ENCODE results near the gene SH3D19.
A peak's percentile ranks its signal among the peaks of the same experiment; 100 is the strongest.

Gene SH3D19

DNA sequence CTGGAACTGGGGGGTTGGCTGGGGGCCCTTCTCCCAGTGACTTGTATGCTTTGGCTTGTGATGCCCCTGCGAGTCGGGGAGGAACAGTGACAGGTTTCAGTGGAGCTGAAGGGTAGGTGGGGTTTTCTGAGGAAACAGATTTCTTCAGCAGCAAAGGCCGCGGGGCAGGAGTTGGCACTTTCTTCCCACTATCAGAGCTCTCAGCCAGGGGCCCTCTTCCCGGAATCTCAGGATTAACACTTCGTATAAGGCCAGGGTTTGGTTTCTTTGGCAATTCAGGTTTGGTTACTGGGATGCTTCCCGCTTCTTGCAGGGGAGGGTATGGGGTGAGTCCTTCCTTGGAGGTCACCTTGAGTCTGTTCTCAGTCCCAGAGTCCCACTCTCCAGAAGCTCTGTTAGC, 150.6 kb downstream of the SH3D19 start:
- no peak for DNase-seq
- intact Hi-C loops (cut with DNase I), result no loop called here

DNA sequence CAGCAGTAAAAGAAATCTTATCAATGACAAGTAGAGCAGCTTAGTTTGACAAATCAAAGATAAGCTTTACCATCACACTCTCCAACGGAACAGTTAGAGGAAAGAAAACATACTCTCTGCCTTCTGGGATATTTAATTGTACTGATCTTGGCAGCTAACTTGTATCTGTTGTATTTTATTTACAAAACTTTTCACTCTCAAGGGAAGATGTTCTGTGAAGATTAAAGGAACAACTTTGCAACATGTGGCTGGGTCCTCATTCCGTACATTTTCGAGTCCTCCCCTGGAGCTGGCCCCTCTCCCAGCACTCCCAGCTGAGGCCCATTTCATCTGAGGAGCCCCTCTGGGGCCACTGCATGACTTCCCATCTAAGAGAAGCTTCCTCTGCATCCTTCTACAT, 151.5 kb downstream of the SH3D19 start:
- intact Hi-C loops (cut with DNase I), result no loop called here
- no peak for DNase-seq

DNA sequence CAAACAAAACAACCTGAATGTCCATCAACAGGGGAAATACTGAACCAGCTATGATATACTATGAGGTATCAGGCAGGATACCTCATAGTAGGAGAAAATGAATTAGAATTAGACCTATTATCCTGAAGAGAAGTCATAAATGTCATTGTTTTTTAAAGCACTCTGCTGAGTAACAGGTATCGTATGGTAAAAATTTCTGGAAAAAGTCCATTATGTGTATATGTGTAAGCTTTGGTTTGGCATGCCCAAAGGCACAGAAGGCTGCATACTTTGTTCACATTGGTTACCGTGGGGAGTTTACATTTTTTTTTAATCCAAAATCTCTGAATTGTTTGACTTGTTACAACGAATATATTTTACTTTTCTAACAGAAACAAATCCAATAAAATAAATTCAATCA, 155.5 kb downstream of the SH3D19 start:
- intact Hi-C loops (cut with DNase I), result no loop called here

DNA sequence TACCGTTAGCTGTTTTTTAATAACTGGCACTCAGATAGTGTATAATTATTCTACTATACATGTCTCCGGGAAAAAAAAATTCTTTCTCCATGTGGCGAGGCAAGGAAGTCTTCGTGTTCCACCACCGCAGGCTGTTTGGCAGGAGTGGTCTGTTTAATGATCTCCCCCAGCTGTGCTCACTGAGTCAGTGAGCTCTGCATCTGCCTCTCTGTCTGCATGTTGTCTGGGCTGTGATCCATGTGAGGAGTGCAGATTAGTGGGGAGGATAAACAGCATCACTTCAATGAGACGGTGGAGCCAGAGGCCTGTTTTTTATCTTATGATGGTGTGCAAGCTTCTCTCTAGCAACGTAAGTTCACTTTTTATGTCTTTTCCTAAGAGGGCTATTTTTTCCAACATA, 156.2 kb downstream of the SH3D19 start:
- peak; percentile 14 to 86 (median 62) for DNase-seq
- intact Hi-C loops (cut with DNase I), result no loop called here

More for the DNA sequence above, 155.5 kb downstream of the SH3D19 start:
- no peak for DNase-seq

GRCh38 chr4:151167561-151167960, 157.8 kb downstream of the SH3D19 start:
- intact Hi-C loops (cut with DNase I), result no loop called here
- no peak for DNase-seq

- intact Hi-C loops (cut with DNase I), result no loop called here
- DNase-seq, result no peak
These were observed 158.8 kb downstream of the SH3D19 start for GRCh38 chr4:151166636-151167035.

GRCh38 chr4:151165205-151166000, 160.0 kb downstream of the SH3D19 start:
- DNase-seq, result no peak
- intact Hi-C loops (cut with DNase I), result no loop called here

GRCh38 chr4:151163855-151164254, 161.6 kb downstream of the SH3D19 start:
- no peak for DNase-seq
- intact Hi-C loops (cut with DNase I), result no loop called here

DNA sequence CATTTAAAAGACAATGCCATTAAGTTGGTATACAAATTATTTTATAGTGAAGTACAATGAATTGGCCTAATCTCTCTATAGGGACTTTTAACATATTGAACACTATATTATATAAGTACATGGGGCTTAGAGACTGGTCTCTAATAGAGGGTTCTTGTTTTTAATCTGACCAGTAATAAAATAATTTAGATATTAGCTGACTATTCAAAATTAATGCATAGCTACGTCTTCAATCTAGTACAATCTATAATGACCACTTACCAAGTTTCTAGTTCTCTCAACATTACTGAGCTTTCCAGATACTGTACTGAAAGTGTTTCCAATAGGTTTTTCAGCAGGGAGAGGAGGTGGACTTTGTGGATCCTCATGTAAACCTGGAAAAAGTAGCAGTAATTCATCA, 166.4 kb downstream of the SH3D19 start:
- intact Hi-C loops (cut with DNase I), result no loop called here
- DNase-seq, result no peak

DNA sequence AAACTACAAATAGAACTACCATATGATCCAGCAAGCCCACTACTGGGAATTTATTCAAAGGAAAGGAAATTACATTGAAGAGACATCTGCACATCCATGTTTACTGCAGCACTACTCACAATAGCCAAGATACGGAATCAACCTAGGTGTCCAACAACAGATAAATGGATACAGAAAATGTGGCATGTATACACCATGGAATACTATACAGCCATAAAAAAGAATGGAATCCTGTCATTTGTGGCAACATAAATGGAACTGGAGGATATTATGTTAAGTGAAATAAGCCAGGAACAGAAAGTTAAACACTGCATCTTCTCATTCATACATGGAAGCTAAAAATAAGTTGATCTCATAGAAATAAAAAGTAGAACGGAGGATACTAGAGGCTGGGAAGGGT, 167.9 kb downstream of the SH3D19 start:
- intact Hi-C loops (cut with DNase I), result no loop called here
- no peak for DNase-seq

GRCh38 chr4:151153585-151153984, 171.8 kb downstream of the SH3D19 start:
- DNase-seq, result no peak
- intact Hi-C loops (cut with DNase I), result no loop called here

DNA sequence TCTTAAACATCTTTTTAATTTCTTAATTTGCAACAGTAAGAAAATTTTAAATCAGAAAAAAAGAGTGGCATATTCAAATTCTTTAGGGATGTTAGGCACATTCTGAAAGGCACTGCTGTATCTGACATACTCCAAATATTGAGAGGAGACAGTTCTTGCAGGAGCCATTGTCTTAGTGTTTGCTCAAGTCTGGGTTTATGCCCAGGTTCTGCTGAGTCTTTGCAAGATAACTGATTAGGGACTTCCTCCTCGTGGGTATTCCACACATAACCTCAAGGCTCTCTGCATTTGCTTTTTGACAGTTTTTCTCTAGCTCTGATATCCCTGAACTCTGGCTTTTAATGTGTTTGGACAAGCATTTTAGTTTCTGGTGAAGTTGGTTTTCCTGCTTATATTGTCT, 173.4 kb downstream of the SH3D19 start:
- no peak for DNase-seq
- intact Hi-C loops (cut with DNase I), result no loop called here

DNA sequence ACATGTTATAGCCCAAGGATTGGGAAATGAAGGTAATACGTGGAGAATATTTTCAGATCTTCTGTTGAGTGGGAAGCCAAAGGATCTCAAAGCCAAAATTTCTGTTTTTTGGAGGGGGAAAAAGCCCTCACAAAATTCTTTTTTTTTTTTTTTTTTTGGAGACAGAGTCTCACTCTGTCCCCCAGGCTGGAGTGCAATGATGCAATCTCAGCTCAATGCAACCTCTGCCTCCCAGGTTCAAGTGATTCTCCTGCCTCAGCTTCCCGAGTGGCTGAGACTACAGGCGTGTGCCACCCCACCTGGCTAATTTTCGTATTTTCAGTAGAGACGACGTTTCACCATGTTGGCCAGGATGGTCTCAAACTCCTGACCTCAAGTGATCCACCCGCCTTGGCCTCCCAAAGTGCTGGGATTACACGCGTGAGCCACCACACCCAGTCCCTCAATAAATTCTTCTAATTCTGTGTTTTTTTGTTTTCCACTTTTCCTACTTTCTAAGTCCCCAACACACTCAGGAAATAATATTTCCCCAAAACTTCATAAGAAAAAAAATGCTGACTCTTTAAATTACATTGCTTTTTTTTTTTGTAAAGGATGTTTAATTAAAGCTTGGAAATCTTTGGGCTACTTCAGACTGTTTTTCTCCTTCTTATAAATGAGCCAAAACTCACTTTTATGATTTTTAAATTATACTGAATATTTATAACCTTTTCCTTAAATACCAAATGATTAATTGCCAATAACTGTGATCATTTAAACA, 174.4 kb downstream of the SH3D19 start:
- DNase-seq, result no peak
- intact Hi-C loops (cut with DNase I), result no loop called here

- intact Hi-C loops (cut with DNase I), result no loop called here
These were observed 177.1 kb downstream of the SH3D19 start for GRCh38 chr4:151148261-151148660.

GRCh38 chr4:151147000-151147399, 178.4 kb downstream of the SH3D19 start:
- no peak for DNase-seq
- intact Hi-C loops (cut with DNase I), result no loop called here

More at GRCh38 chr4:151148261-151148660, 177.1 kb downstream of the SH3D19 start:
- no peak for DNase-seq

DNA sequence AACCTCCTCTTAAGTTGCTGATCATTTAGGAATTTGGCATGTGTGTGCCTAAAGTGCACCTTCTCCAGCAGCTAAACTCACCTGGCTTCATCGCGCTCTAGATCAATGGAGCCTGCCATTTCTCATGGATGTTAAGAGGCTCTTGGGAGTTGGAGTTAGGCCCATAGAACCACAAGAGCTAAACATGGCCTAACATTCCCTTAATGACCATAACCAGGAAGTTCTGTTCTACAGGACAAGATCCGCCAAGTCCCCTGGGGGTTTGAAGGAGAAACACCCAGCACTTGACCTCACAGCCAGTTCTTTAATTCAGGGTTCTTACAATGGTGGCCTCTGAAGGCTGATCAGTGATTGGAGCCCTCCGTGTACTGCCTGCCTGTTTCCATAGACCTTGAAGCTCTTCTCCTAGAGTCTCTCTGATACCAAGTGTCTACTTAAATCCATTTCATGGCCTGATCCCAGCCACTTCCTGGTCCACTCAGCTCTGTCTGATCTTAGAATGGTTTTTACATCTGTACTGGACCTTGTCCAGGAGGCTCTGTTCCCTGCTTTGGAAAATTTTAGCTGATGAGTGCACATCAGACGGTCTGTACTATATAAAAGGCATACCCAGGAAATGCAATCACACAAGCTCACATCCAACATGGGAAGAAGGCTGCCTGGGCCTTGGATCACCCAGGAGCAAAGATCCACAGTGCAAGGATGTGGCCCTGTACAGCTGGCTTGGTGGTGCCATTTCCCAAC, 180.9 kb downstream of the SH3D19 start:
- DNase-seq, result no peak
- intact Hi-C loops (cut with DNase I), result no loop called here

GRCh38 chr4:151143811-151144210, 181.6 kb downstream of the SH3D19 start:
- no peak for DNase-seq
- intact Hi-C loops (cut with DNase I), result no loop called here

GRCh38 chr4:151143162-151143561, 182.2 kb downstream of the SH3D19 start:
- no peak for DNase-seq
- intact Hi-C loops (cut with DNase I), result no loop called here

DNA sequence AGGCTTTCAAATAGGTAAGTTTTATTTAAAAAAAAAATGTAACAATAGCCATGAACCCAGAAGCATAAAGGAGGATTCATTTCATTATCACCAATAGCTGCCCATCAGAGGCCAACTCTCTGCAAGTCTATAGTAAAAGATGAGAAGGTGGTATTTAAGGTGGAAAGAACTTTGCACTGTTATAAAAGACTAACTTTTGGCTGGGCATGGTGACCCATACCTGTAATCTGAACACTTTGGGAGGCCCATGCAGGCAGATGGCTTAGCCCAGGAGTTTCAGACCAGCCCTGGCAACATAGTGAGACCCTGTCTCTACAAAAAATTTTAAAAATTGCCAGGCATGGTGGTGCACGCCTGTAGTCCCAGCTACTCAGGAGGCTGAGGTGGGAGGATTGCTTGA, 182.6 kb downstream of the SH3D19 start:
- no peak for DNase-seq
- intact Hi-C loops (cut with DNase I), result no loop called here

GRCh38 chr4:151139814-151140213, 185.6 kb downstream of the SH3D19 start:
- DNase-seq, result no peak
- intact Hi-C loops (cut with DNase I), result no loop called here

Data from head of caudate nucleus (tissue), 42 donors.